Kidney tubule cell (primary cell): ENCODE results near the gene UNC13B.
"Not testable (repeated sequence)": the region's sequence is repeated elsewhere in the genome, so short reads cannot be mapped to it uniquely, and the experiment has no call there.

Experiments used
- DNase-seq: peaks from one replicate; pipeline ENCODE4 v3.0.0-alpha.2; 2018; ENCODE audit warnings: low spot score

The UNC13B gene

GRCh38 chr9:35161713-35162604 is at the start of gene UNC13B:
UNC13B (plus strand) TSS chr9:35162009; CDS start chr9:35162284, 275 bp downstream.
- DNase-seq, result peak; percentile 95

GRCh38 chr9:35112257-35113020 is 49.4 kb upstream of the UNC13B start:
- DNase-seq, result peak; percentile 49

- DNase-seq, result peak; percentile 96
Measured at GRCh38 chr9:35114113-35114839, 47.5 kb upstream of the UNC13B start.

GRCh38 chr9:35114840-35115628 is 46.8 kb upstream of the UNC13B start:
- peak; percentile 67 for DNase-seq

GRCh38 chr9:35115680-35116538 is 45.9 kb upstream of the UNC13B start, which contains the start of gene ATOSB:
ATOSB (minus strand) TSS chr9:35115862; CDS start chr9:35108274, 7,588 bp downstream.
- peak; percentile 98 for DNase-seq

- DNase-seq, result no peak
Measured at GRCh38 chr9:35116539-35116897, 45.3 kb upstream of the UNC13B start.

- peak; percentile 91 for DNase-seq
Measured at GRCh38 chr9:35116898-35117551, 44.8 kb upstream of the UNC13B start.

GRCh38 chr9:35134920-35135319 is 26.9 kb upstream of the UNC13B start:
- no peak for DNase-seq

- no peak for DNase-seq
Measured at GRCh38 chr9:35135988-35136387, 25.8 kb upstream of the UNC13B start.

GRCh38 chr9:35136866-35137265 is 24.9 kb upstream of the UNC13B start:
- no peak for DNase-seq

GRCh38 chr9:35140093-35140492 is 21.7 kb upstream of the UNC13B start:
- no peak for DNase-seq

- DNase-seq, result no peak
Measured at GRCh38 chr9:35142037-35142436, 19.8 kb upstream of the UNC13B start.

- not testable (repeated sequence) for DNase-seq
Measured at GRCh38 chr9:35147941-35148563, 13.8 kb upstream of the UNC13B start.

GRCh38 chr9:35152926-35153325 is 8.9 kb upstream of the UNC13B start:
- no peak for DNase-seq

GRCh38 chr9:35156781-35157180 is 5.0 kb upstream of the UNC13B start:
- DNase-seq, result no peak

- not testable (repeated sequence) for DNase-seq
Measured at GRCh38 chr9:35157836-35158235, 4.0 kb upstream of the UNC13B start.

GRCh38 chr9:35158501-35159280 is 3.1 kb upstream of the UNC13B start:
- no peak for DNase-seq

GRCh38 chr9:35162605-35163315 is 951 bp downstream of the UNC13B start:
- peak; percentile 11 for DNase-seq
